ENCODE data around the gene BMPR1A. TPM values are rescaled to one million over a fixed set of nuclear protein-coding genes. Genes with fewer than 3 reads are reported as not detected.
A peak's percentile ranks its signal among the peaks of the same experiment; 100 is the strongest.

The BMPR1A gene
- total and polyA plus RNA-seq, 9 of the 15 experiments (the other 6 are each of a cell fraction or from before 2014, with no cell fraction given), result 1.6 to 17.5 (median 9.1) TPM

DNA sequence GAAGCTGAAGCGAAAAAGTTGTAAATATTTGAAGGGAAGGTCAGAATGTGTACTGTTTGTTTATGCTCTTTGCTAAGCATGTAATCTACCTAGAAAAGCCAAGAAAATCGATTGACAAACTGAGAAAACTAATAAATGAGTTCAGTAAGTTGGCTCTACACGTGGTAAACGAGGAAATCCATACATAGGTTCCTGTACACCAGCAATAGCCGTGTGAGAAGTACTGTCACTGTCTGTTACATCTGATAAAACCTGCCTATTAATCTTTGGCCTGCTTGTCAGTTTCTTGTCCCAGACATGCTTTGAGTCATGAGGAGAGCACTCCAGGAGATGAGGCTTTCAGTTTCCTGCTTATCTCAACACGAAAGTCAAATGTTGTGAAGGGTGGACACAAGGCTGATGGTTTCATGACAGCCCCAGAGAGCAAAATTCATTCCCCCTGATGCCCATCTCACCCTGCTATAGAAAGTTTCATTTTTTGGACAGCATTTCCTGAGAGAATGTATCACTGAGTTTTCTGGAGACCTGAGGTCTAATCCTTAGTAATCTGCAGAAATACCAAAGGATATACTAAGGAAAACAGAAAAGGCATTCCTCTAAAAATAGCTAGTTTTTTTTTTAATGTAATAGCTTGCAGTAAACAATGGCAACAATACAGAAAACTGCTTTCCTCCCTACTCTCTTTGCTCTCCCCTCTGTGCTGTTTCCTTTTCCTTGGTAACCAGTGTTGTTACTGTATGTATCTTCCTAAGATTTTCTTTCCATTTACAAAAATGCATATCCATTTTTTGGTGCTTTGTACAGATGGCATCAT, 18.8 kb downstream of the BMPR1A start (continued):
- TF ChIP-seq, protein P1, sequence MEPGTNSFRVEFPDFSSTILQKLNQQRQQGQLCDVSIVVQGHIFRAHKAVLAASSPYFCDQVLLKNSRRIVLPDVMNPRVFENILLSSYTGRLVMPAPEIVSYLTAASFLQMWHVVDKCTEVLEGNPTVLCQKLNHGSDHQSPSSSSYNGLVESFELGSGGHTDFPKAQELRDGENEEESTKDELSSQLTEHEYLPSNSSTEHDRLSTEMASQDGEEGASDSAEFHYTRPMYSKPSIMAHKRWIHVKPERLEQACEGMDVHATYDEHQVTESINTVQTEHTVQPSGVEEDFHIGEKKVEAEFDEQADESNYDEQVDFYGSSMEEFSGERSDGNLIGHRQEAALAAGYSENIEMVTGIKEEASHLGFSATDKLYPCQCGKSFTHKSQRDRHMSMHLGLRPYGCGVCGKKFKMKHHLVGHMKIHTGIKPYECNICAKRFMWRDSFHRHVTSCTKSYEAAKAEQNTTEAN (CRISPR knock-in tag; IDR thresholded peaks at IDR 0.05), result no peak
- TF ChIP-seq NR1H2 (CRISPR knock-in tag; IDR thresholded peaks at IDR 0.05), result no peak
- TF ChIP-seq, protein P2, sequence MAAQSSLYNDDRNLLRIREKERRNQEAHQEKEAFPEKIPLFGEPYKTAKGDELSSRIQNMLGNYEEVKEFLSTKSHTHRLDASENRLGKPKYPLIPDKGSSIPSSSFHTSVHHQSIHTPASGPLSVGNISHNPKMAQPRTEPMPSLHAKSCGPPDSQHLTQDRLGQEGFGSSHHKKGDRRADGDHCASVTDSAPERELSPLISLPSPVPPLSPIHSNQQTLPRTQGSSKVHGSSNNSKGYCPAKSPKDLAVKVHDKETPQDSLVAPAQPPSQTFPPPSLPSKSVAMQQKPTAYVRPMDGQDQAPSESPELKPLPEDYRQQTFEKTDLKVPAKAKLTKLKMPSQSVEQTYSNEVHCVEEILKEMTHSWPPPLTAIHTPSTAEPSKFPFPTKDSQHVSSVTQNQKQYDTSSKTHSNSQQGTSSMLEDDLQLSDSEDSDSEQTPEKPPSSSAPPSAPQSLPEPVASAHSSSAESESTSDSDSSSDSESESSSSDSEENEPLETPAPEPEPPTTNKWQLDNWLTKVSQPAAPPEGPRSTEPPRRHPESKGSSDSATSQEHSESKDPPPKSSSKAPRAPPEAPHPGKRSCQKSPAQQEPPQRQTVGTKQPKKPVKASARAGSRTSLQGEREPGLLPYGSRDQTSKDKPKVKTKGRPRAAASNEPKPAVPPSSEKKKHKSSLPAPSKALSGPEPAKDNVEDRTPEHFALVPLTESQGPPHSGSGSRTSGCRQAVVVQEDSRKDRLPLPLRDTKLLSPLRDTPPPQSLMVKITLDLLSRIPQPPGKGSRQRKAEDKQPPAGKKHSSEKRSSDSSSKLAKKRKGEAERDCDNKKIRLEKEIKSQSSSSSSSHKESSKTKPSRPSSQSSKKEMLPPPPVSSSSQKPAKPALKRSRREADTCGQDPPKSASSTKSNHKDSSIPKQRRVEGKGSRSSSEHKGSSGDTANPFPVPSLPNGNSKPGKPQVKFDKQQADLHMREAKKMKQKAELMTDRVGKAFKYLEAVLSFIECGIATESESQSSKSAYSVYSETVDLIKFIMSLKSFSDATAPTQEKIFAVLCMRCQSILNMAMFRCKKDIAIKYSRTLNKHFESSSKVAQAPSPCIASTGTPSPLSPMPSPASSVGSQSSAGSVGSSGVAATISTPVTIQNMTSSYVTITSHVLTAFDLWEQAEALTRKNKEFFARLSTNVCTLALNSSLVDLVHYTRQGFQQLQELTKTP (IDR thresholded peaks at IDR 0.05; ENCODE audit: low read depth in 1 of 2, partially characterized antibody in 2 of 2), result no peak
- no peak for TF ChIP-seq SAP30 (IDR thresholded peaks at IDR 0.05; ENCODE audit: borderline replicate concordance, insufficient read depth, low read depth, low read length, poor library complexity, severe bottlenecking)
- peak in 1 of 2 experiments; percentile 39; a peak in 1 of 4 replicates for TF ChIP-seq TRIM24 (IDR thresholded peaks at IDR 0.05)
- TF ChIP-seq, protein P3, sequence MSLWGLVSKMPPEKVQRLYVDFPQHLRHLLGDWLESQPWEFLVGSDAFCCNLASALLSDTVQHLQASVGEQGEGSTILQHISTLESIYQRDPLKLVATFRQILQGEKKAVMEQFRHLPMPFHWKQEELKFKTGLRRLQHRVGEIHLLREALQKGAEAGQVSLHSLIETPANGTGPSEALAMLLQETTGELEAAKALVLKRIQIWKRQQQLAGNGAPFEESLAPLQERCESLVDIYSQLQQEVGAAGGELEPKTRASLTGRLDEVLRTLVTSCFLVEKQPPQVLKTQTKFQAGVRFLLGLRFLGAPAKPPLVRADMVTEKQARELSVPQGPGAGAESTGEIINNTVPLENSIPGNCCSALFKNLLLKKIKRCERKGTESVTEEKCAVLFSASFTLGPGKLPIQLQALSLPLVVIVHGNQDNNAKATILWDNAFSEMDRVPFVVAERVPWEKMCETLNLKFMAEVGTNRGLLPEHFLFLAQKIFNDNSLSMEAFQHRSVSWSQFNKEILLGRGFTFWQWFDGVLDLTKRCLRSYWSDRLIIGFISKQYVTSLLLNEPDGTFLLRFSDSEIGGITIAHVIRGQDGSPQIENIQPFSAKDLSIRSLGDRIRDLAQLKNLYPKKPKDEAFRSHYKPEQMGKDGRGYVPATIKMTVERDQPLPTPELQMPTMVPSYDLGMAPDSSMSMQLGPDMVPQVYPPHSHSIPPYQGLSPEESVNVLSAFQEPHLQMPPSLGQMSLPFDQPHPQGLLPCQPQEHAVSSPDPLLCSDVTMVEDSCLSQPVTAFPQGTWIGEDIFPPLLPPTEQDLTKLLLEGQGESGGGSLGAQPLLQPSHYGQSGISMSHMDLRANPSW (CRISPR knock-in tag; IDR thresholded peaks at IDR 0.05), result no peak
- no peak for TF ChIP-seq MTF1 (CRISPR knock-in tag; IDR thresholded peaks at IDR 0.05; ENCODE audit: borderline replicate concordance)
- peak; percentile 73; the same call in 1 of the 2 replicates for TF ChIP-seq HDAC2 (IDR thresholded peaks at IDR 0.05)
- TF ChIP-seq SRSF7 (optimal IDR thresholded peaks at IDR 0.05; ENCODE audit: low read depth, low read length), result no peak
- TF ChIP-seq ZNF668 (CRISPR knock-in tag; IDR thresholded peaks at IDR 0.05), result no peak
- no peak for TF ChIP-seq SMAD1 (IDR thresholded peaks at IDR 0.05; ENCODE audit: low read depth, low read length, partially characterized antibody)
- TF ChIP-seq SRSF9 (IDR thresholded peaks at IDR 0.05; ENCODE audit: borderline replicate concordance, low read depth, low read length), result no peak
- no peak for TF ChIP-seq NCOA4 (IDR thresholded peaks at IDR 0.05; ENCODE audit: partially characterized antibody)
- TF ChIP-seq SMARCE1 (IDR thresholded peaks at IDR 0.05), result peak; percentile 79
- TF ChIP-seq XRCC4 (IDR thresholded peaks at IDR 0.05; ENCODE audit: extremely low read depth, insufficient read depth, insufficient read length), result no peak

Measured in K562 (cell line).